SK-N-MC (cell line): Measurements from ENCODE around the gene PPP6C.
"Not testable (repeated sequence)": the region's sequence is repeated elsewhere in the genome, so short reads cannot be mapped to it uniquely, and the experiment has no call there.

Experiments used
- DNase-seq: peaks from one replicate; pipeline ENCODE4 v3.0.0-alpha.2; 2011; ENCODE audit warnings: low read depth, low spot score
- H3K27ac ChIP-seq: fragments of 200-600 bp; sonication (generic); 2 replicates; pipeline ENCODE4 v1.5.1; 2016; ENCODE audit warnings: mixed run types
- H3K36me3 ChIP-seq: fragments of 200-600 bp; sonication (generic); 2 replicates; pipeline ENCODE4 v1.6.1; 2017; ENCODE audit warnings: antibody characterized with exemption, low read length, mixed read lengths; ENCODE audit not compliant: insufficient read depth
- H3K4me3 ChIP-seq: fragments of 200-600 bp; sonication (generic); 2 replicates; pipeline ENCODE4 v1.5.1; 2016
- H3K9ac ChIP-seq: fragments of 200-600 bp; sonication (generic); 2 replicates; pipeline ENCODE4 v1.8.0; 2017; ENCODE audit warnings: mixed run types, mixed read lengths; ENCODE audit not compliant: insufficient read length
- H3K9me3 ChIP-seq: fragments of 200-600 bp; sonication (generic); 2 replicates; pipeline ENCODE4 v1.6.1; 2017; ENCODE audit warnings: low read depth, mild to moderate bottlenecking, antibody characterized with exemption, low read length, moderate library complexity, mixed read lengths
- EZH2 ChIP-seq: fragments of 200-600 bp; sonication (generic); IDR thresholded peaks from one replicate; pipeline ENCODE4 v1.6.1; 2017; ENCODE audit warnings: antibody characterized with exemption
- FOXP2 ChIP-seq: optimal IDR thresholded peaks from 2 replicates; pipeline ENCODE3; 2011; ENCODE audit warnings: mild to moderate bottlenecking, moderate library complexity; ENCODE audit not compliant: insufficient read depth; ENCODE audit errors: extremely low read length, control extremely low read depth
- POLR2AphosphoS5 ChIP-seq: IDR thresholded peaks from 2 replicates; pipeline ENCODE4 v1.6.1; 2012; ENCODE audit warnings: mild to moderate bottlenecking, low read depth, low read length, borderline replicate concordance

PPP6C gene

GRCh38 chr9:125119643-125120286, 69.8 kb downstream of the PPP6C start:
- no peak for DNase-seq
- TF ChIP-seq EZH2 = no peak
- TF ChIP-seq POLR2AphosphoS5 = no peak
- TF ChIP-seq FOXP2 = no peak
- H3K27ac ChIP-seq = no peak overlapping the region
- H3K4me3 ChIP-seq = no peak overlapping the region
- no peaks in the 10 kb centered on the region for H3K36me3 ChIP-seq
- no peaks in the 10 kb centered on the region for H3K9me3 ChIP-seq
- no peak overlapping the region for H3K9ac ChIP-seq

DNA sequence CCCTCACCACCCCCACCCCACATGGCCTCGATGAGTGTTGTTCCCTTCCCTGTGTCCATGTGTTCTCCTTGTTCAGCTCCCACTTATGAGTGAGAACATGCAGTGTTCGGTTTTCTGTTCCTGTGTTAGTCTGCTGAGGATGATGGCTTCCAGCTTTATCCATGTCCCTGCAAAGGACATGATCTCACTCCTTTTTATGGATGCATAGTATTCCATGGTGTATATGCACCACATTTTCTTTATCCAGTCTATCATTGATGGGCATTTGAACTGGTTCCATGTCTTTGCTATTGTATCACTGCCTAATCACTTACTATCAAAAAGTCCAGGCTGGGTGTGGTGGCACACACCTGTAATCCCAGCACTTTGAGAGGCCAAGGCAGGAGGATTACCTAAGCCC, 70.9 kb downstream of the PPP6C start:
- H3K9me3 ChIP-seq, H3K9ac ChIP-seq, H3K4me3 ChIP-seq, H3K36me3 ChIP-seq, H3K27ac ChIP-seq, DNase-seq: not testable (repeated sequence)

DNA sequence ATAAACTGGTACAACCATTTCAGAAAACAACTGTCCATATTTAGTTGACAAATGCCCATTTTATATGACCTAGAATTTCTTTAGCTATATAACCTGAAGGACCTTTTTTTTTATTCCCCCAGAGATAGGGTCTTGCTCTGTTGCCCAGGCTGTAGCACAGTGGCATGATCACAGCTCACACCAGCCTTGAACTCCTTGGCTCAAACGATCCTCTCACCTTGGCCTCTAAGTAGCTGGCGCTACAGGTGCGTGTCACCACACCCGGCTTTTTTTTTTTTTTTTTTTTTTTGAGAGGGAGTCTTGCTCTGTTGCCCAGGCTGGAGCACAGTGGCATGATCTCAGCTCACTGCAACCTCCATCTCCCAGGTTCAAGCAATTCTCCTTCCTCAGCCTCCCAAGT, 75.1 kb downstream of the PPP6C start:
- not testable (repeated sequence) for H3K9ac ChIP-seq, H3K4me3 ChIP-seq, H3K27ac ChIP-seq, H3K36me3 ChIP-seq, DNase-seq, H3K9me3 ChIP-seq

GRCh38 chr9:125110464-125110863, 79.1 kb downstream of the PPP6C start:
- Histone ChIP-seq H3K9ac (no peak overlapping the region), H3K36me3 (no peaks in the 10 kb centered on the region), H3K27ac (peak overlapping the region; percentile 17; the same call in 1 of the 2 replicates), H3K4me3 (no peak overlapping the region), H3K9me3 (no peaks in the 10 kb centered on the region; the same call in 1 of the 2 replicates)
- TF ChIP-seq POLR2AphosphoS5 = no peak
- TF ChIP-seq FOXP2 = no peak
- TF ChIP-seq EZH2 = no peak
- DNase-seq = no peak

GRCh38 chr9:125108541-125108940, 81.1 kb downstream of the PPP6C start:
- not testable (repeated sequence) for H3K36me3 ChIP-seq, H3K27ac ChIP-seq, H3K9ac ChIP-seq, H3K4me3 ChIP-seq, DNase-seq, H3K9me3 ChIP-seq

- Histone ChIP-seq H3K9me3 (no peaks in the 10 kb centered on the region), H3K4me3 (no peak overlapping the region), H3K36me3 (no peaks in the 10 kb centered on the region), H3K9ac (no peak overlapping the region), H3K27ac (peak overlapping the region; percentile 86)
- DNase-seq = peak; percentile 8
- TF ChIP-seq EZH2 (no peak), POLR2AphosphoS5 (no peak), FOXP2 (no peak)
Measured at GRCh38 chr9:125106285-125106893, 83.2 kb downstream of the PPP6C start.

DNA sequence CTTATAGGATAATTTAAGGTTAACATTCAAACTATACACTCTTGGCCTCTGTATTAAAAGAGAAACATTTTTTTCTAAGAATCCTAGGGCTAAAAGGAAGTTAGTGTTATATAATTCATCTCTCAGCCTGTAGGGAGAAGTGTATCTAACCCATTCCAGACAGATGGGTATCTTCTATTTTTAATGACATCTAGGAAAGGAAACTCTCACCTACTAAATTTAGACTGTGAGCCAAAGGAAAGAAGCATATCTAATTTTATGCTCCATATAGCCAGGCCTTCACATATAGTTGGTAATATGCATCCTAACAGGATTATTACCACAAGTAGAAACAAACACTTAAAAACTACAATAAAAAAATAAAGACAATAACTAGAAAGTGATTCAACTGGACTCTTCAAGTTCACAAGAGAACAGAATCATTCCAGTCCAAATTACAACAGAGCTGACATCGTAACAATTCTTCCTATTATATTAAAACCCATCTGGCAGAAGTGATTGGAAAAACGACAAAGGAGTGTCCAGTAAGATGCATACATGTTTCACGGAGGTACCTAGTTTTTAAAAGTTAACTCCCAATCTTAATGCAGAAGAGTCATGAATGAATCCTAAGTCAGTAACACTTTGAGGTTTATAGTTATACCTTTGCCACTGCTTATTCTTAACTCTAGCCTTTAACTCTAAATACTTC, 85.7 kb downstream of the PPP6C start:
- H3K4me3 ChIP-seq = no peak overlapping the region
- H3K9ac ChIP-seq = no peak overlapping the region
- no peak overlapping the region for H3K27ac ChIP-seq
- no peaks in the 10 kb centered on the region for H3K9me3 ChIP-seq
- no peaks in the 10 kb centered on the region for H3K36me3 ChIP-seq
- TF ChIP-seq EZH2 = no peak
- TF ChIP-seq POLR2AphosphoS5 = no peak
- no peak for TF ChIP-seq FOXP2
- no peak for DNase-seq

GRCh38 chr9:125103021-125103420, 86.6 kb downstream of the PPP6C start:
- H3K36me3 ChIP-seq = no peaks in the 10 kb centered on the region
- no peak overlapping the region for H3K4me3 ChIP-seq
- no peak overlapping the region for H3K27ac ChIP-seq
- no peak overlapping the region for H3K9ac ChIP-seq
- H3K9me3 ChIP-seq = no peaks in the 10 kb centered on the region
- DNase-seq = no peak
- TF ChIP-seq POLR2AphosphoS5 (no peak), FOXP2 (no peak), EZH2 (no peak)

DNA sequence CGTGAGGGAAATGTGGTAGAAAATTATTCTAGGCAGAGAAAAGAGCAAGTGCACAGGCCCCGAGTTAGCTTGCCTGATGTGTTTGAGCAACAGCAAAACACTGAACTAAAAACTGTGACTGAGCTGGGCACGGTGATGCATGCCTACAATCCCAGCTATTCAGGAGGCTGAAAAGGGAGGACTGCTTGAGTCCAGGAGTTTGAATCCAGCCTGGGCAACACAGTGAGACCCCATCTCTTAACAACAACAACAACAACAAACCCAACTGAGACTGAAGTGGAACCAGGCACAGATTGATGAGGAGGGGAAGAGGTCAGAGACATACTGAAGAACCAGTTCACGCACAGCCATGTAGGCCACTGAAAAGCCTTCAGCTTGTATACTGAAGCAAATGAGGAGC, 88.8 kb downstream of the PPP6C start:
- no peak overlapping the region for H3K9ac ChIP-seq
- H3K27ac ChIP-seq = no peak overlapping the region
- no peaks in the 10 kb centered on the region for H3K36me3 ChIP-seq
- no peak for DNase-seq
- H3K4me3 ChIP-seq = no peak overlapping the region
- TF ChIP-seq POLR2AphosphoS5 (no peak), FOXP2 (no peak), EZH2 (no peak)
- H3K9me3 ChIP-seq = no peaks in the 10 kb centered on the region
